ENCODE data around the gene TBATA.

TBATA gene

DNA sequence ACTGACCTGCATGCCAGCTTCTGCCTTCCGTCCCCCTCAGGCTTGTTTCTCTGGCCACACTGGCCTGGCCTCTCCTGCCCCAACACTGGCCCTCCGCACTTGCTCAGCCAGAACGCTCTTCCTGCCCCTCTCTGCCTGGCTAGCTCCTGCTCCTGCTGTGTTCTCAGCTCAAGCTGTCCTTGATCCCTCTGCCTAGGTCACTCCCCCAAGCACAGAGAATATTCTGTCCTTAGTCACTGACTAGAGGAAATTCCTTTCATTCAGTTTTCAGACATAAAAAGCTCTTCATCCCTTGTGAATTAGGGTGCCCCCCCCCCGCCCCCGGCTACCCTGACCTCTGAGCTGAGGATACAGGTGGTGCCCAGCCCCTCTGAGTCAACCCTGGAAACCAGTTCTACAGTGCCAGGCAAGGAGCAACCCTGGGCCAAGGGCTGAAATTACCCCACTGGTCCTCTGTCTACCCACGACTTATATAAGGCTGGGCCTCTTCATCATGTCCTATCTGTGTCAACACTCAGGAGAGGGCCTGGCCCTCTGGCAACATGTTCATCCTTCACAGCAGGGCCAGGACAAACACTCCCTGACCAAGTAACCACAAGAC lies 23.9 kb upstream of the TBATA start:
- DNase-seq (ENCODE audit: low spot score) = no peak

DNA sequence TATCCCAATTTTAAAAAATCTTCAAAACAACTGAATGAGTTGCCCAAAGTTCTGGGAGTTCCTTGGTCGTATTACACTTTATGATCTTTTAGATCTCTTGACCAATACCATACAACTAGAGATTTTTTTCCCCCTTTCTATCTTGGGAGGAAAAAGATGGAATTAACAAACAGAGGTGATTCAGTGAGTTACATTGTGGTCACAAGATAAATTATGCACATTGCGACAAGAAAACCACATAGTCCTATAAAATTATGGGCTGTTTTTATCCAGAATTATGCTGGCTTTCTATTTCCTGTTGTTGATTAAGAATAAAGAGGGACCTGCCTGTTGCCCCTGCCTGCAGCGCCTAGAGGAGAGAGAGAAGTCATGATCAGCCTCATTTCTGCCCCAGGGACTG lies 22.4 kb upstream of the TBATA start:
- no peak for DNase-seq (ENCODE audit: low spot score)

DNA sequence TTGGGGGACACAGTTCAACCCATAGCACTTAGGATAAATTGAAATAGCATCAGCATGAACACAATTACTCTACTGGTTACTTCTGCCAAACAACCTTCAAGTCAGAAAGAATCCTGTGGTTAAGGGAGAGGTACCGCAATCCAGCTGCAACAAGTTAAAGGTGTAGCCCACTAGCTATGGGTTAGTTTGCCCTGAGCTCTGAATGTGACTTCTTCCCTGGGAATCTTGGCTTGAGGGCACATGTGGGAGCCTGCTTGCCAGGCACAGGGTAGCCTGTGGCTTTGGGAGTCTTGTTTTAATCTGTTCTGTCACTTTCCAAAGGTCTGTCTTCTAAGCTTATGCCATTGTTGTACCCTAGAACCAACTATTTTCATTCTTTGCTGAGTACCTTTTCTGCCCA lies 21.7 kb upstream of the TBATA start:
- no peak for DNase-seq (ENCODE audit: low spot score)

DNA sequence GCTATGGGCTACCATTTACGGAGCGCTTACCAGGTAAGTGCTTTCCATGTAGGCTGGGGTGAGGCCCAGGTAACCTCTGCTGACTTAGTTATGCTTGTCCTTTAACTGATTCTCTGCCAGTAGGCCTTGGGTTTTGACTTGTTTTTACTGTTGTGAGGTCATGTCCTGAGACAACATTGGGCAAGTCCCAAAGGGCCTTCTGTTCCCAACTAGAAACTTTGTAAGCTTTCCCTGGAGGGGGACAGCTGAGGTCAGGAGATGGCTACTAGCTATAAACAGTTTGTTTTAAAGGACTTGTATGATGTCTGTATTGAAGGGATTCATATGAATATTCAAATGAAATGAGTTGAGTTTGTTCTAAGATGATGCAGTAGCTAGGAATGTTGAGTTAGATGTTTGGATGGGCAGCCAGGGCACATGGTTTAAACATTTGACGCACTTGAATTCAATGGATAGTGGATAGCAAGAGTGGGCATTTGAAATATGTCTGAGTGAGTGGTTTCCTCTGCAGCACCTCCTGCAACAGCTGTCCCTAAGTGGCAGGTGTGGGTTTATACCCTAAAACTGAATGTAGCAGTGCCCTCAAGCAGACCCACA lies 20.5 kb upstream of the TBATA start:
- DNase-seq (ENCODE audit: low spot score) = no peak

DNA sequence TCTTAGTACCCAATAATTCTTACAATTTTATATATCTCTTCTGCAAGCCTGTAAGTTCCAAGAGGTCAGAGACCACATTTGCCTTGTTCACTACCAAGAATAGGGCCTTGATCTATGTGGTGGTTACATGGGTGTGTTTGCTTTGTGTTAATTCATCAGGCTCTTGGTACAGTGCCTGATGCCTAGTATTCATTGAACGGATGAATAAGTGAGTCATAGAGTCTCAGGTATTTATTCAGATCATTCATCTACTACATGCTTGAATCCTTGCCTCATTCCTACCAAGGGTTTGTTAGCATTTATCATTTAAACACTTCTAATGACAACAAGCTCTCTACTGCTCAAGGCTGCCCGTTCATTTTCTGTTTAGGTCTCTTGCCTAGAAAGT lies 19.2 kb upstream of the TBATA start:
- DNase-seq (ENCODE audit: low spot score) = no peak

DNA sequence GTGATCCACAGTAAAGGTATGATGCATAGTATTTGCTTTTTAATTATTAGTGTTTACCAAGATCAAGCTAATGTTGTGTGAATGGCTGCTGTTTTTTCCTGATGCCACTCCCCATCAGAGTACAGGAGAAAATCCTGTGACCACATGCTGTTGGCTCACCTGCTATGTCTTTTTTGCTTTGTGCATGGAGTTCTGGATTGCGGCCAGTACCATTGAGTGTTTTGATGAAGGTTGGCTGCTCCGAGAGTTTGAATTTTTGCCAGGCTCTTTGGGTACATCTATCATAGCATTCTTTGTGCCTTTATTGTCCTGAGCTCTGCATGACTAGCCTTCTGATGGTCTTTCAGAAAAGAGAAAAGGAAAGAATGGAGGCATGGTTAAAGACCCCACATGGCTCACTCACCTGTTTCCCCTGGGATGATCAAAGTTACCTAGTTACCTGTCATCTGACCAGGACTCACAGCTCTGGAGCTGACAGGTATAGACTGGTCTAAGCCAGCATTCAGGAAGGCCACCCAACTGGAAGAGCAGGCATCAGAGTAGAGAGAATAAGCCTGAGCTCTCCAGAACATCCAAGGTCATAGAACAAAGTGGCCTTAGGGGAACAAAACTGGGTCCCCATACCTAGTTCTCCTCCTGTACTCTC lies 18.7 kb upstream of the TBATA start:
- DNase-seq (ENCODE audit: low spot score) = no peak

DNA sequence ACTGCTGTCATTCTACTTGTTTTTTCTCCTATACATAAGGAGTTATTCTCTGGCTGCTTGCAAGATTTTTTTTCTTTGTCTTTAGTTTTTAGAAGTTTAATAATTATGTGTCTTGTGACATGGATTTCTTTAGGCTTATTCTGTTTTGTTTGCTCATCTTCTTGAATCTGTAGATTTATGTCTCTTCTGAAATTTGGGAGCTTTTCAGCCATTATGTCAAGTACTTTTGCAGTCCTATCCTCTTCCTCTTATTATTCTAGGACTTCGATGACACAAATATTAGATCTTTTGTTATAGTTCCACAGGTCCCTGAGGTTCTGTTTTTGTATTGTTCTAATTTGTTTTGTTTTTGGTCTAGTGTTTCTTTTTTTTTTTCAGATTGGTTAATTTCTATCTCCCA lies 16.7 kb upstream of the TBATA start:
- DNase-seq (ENCODE audit: low spot score) = no peak

DNA sequence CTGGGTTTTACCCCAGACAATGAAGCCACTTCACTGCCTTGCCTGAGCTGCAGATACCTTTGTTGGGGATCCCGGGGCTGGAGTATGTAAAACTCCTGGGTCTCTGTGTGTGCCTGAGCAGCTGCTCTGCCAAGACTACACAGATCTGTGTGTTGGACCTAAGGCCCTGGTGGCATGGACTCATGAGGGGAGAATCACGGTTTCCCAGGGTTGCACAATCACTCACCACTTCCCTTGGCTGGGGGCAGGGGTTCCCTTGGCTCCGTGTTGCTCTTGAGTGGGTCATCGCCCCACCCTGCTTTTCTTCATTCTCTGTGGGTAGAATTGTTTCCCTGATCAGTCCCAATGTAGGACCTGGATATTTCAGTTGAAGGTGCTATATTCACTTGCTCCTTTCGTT lies 13.9 kb upstream of the TBATA start:
- no peak for DNase-seq (ENCODE audit: low spot score)

DNA sequence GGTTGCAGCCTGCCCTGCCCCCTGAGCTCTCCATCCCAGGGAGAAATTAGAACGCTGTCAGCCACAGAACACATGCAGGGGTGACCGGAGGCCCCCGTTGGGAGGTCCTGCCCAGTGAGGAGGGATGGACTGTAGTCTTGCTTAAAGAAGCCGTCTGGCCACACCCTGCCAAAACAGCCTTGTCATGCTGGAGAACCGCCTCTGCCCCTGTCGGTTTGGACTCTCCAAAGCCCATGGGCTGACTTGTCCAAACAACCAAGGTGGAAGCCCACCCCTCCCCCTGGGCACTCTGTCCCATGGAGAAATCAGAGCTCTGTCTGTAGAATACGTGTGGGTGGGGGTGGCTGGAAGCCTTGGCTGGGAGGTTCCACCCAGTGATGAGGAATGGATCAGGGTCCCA lies 12.7 kb upstream of the TBATA start:
- no peak for DNase-seq (ENCODE audit: low spot score)

DNA sequence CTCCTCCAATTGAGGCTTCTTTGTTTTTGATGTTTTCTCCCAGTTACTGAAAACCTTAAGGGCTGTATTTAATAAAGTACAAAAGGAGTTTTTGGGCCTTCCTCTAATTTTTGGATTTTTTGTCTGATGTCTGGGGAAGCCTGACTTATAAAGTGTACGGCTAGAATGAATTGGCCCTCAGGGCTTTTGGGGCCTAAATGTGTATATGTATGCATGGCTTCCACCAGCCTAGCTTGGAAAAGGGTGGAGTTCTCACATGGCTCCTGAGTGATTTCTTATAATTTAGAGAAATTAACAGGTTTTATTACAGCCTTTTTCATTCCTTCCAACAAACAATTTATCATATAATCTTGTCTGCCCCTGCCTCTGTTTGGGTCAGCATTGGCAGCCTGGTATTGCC lies 10.4 kb upstream of the TBATA start:
- DNase-seq (ENCODE audit: low spot score) = no peak

DNA sequence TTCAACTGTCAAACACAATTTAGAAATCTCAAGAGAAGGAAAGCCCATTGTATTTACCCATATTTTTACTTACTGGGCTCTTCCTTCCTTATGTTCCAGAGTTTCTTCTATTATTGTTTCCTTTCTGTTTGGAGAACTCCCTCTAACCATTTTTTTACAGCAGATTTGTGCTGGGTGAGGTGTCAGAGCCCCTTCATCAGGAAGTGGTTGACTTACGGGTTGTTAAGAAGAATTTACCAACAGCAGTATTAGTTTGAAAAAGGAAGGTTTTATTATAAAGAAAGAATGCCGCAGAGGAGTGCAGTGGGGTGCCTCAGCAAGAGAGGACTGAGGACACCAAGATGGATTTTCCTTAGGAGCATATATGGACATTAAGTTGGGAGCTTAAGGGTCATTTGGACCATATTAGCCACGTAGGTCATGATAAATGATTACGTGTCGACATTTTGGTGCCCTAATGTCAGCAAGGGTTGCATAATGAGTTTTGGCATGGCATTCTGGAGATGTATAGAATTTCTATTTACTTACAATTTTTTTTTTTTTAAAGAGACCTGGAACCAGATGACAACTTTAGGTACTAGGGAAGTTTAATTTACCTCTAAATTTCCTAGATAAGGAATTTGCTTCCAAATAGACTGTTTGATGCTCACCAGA lies 6.3 kb upstream of the TBATA start:
- DNase-seq (ENCODE audit: low spot score) = no peak

DNA sequence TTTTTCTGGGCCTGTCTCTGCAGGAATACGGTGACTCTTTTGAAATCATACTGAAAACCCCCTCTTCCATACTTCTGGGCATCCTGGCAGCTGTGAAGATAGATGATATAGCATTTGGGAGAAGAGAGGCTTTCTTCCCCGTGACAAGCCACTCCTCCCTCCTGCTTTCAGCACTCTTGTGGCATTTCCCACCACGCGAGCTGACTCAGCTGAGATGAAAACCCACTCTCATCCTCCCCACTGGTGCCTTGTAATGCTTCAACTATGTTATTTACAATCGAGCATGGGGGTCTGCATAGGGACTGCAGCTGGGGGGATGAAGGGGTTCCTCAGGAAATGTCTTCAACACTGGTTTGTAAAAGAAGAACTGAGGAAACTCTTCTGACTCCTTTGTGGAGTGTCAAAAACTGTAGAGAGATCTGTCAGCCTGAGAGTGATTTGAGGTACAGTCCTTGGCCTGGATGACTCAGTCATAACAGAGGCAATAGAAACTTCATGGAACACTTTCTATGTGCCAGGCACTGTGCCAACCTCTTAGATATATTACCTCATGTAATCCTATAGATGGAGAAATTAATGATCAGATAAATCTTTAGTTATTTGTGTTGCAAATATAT lies 1.7 kb upstream of the TBATA start:
- no peak for DNase-seq (ENCODE audit: low spot score)

DNA sequence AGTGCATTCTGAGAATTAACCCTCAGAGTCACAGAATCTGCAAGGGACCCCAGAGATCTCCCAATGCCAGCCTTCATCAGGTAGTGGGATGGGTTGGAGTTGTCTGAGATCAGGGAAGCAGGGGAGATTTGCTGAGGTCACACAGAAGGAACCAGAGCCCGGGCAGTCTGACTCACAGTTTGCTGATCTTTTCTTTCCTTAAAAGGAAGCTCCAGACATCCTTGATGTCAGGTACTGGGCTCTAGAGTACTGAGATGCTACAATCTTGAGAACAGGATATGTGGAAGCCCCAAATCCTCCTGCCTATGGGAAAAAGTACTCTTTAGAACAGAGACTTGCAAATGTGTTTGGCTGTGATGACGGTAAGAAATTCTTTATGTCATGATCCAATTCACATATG lies 706 bp downstream of the TBATA start:
- DNase-seq (ENCODE audit: low spot score) = no peak

DNA sequence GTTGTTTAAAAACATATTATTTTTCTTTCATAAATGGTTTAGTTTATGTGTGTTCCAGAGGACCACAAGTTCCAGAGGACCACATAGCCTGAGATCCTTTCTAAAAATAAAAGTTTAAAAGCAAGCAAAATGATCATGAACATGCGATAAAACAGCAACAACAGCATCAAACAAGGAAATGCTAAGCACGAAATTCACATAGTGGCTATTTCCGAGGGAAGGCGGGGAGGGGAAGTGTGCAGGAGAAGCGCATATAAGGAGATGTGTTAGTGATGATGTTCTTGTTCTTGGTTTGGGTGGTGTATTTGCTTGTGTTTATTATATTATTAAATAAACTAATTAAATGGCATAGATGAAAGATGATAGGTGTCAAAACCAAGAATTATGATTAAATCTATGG lies 1.2 kb downstream of the TBATA start:
- no peak for DNase-seq (ENCODE audit: low spot score)

DNA sequence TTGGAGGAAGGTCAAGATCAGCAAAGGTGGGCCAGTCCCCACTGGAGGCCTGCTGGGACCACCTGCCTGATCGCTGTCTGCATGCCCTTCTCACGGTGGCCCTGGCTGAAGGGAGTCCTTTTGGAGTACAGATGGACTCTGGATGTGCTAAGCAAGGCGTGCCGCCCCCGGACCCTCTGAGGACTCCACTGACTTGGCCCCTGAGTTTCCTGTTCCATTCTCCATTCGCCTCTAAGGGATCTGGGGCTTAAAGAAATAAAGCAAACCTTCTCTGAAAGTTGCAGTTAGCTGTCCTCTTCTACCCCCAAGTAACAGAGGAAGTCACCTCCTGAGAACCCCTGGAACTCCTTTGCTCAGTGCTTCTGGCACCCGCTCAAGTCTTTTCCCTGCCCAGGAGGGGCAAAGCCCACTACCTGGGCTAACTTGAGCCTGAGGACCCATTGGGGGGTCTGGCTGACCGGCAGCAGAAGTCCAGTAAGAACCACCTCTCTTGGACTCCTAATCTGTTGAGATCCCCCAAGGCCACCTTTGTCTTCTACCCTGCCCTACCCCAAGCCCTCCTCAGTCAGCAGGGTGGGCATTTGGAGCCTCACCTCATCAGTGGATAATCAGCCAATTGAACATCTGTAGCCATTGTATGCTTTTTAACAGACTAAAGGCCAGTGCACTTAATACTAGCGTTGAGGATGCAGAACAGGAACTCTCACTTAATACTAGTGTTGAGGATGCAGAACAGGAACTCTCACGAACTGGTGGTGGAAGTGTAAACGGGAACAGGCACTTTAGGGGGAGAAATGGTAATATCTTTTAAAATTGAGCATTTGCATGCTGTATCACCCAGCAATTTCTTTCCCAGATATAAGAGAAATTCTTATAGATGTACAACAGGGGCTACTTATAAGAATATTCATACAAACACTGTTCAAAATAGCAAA lies 2.2 kb downstream of the TBATA start:
- no peak for DNase-seq (ENCODE audit: low spot score)

DNA sequence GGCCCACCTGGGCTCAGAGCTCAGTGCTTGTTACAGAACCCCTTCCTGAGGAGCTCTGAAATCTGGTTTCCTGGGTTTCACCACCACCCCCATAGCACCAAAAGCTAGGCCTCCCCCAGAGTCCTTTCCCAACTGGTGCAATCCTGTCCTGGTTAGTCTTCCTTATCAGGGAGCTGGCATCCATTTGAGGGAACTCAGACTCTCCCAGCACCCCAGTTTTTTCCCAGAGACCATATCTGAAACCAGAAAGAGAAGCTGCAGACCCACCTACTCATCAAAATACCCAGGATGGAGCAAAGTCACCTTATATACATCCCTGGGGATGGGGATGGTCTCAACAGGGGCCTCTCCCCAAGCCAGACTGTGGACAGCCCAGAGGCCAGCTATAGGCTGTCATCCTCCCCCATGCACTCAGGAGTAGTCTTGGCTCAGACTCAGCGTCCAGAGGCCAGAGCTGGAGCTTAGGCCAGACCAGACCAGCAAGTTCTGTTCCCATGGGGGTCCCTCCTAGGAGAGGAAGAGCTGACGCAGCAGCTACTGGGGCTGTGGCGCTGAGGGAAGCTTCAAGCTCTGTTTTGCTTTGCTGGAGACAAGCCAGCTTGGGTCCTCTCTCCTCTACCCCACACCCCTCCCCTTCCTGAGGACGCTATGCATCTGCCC lies 3.0 kb downstream of the TBATA start:
- no peak for DNase-seq (ENCODE audit: low spot score)

DNA sequence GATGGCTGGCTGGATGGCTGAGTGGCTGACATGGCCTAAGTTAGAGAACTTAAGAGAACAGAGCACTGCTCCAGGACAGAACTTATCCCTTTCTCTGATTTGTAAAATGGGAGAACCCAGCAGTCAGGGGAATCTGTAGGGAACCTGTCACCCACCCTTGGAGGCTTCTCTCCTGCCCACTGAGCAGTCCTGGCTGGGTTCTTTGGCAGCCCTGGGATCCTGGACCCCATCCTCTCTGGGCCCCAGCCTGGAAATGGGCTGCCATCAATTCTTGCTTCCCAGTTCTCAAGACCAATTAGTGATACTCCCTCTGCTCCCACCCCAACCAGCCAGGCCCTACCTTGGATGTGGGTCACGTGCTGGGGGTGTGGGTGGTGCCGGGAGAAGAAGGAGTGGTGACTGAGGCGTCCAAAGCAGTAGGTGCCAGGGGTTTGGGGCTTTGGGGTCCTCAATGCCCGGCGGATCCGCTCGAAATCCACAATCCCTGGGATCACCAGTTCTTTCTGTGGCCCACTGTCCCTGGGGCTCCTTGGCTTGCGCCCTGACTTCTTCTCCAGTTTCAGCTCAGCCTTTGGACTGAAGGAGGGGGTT lies 3.6 kb downstream of the TBATA start:
- DNase-seq (ENCODE audit: low spot score) = no peak

DNA sequence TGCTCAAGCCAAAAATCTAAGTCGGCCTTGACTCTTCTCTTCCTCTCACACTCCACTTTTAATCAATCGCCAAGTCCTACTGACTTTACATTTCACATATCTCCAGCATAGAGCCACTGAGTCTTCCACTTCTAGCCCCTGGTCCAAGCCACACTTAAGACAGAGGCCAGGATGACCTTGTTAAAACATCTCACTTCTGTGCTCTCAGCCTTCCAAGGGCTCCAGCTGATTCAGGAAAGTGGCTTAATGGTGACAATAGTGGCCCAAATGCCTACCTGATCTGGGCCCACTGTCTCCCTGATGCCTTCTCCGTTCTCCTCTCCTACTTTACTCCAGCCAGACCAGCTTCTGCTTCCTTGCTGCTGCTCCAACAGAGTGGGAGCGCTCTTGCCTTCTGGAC lies 4.4 kb downstream of the TBATA start:
- DNase-seq (ENCODE audit: low spot score) = no peak

DNA sequence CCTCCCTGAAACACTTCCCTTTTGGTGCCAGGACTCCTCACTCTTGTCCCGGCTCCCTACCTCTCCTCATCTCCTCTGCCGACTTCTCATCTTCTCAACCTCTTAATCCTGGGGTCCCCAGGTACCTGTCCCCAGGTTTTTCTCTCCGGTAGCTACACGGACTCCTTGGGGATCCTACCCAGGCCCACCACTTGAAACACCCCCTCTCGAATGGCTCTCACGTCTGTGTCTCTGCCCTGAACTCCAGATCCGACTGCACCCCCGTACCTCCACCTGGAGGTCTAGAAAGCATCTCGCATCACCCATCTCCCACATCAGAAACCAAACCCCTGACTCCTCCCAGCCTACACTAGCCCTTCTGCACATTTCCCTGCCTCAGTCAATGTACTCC lies 4.8 kb downstream of the TBATA start:
- no peak for DNase-seq (ENCODE audit: low spot score)

DNA sequence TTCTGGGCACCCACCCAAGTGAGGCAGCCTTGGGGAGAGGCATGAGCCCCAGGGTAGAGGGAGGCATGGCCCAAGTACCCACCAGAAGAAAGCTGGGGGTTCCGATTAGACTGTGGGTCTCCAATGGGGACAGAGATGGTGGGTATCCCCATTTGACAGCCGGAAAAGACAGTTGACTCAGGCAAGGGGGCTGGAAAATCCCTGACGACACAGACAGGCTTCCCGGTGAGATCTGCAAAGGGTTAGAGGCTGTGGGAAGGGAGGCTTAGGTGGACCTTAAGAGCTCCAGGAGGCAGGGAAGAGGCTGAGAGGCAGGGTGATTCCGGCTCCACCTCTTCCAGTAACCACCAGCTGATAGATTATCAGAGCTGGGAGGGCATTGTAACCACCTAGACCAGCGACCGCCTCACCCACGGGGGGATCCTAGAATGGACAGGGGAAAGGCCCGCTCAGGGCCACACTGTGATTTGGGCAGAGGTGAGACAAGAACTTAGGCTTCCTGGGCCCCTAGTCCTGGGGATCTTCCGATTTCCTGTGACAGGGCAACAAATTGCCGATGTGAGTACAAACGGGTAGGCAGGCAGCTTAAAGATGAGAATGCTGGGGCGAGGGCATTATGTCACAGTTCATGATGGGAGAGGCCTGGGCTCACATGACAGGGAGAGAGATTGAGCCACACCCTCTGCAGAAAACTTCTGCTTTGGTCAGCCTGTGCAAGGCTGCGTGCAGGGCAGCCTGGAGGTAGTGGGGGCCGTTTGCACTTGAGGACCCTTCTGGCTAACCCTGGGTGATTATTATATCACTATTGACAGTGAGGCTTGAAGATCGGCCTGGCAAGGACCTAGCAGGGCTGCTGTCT lies 5.4 kb downstream of the TBATA start:
- no peak for DNase-seq (ENCODE audit: low spot score)
